ENCODE measurements around the gene PKDREJ.

The PKDREJ gene

DNA sequence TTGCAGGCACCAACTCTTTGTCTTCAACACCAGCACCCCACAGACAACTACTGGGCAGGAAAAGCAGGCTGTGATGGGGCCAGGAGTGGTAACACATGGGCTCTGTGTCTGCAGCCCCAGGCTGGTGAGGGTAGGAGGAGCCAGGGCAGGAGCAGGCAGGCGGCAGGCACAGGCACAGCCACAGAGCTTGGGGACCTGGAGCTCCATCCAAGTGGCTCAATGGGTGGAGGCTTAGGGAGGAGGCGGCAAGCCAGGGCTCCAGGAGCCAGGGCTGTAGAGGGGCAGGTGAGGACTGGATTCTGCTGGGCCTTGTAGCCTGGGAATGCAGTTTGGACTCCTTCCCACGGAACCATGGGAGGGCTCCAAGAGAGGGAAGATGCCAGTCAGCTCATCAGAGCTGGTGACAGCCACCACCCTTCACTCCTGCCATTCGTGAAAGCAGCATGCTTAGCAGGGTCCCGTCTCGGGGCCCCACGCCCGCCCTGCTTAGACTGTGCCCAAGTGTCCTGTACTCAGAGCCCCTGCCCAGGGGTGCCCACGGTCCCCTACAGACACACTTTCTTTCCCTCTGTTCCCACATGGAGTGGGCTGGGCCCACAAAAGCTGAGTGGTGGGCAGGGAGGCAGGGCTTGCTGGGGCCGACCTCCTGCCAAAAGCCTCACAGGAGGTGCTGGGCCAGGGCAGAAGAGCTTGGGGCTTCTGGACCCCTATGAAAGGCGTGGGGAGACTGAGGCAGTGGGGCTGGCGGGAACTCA, 17.1 kb upstream of the PKDREJ start:
- 93 to 97% methylated on average over 12 of the region's 12 CpGs for WGBS, 2 experiments
- no peak overlapping the region for H3K4me3 ChIP-seq (ENCODE audit: insufficient read depth, low read depth, low read length)
- H3K9me3 ChIP-seq (ENCODE audit: control insufficient read depth, low read length): no peaks in the 10 kb centered on the region
- no peaks in the 10 kb centered on the region for H3K27me3 ChIP-seq (ENCODE audit: control insufficient read depth, insufficient read depth, low read length, poor library complexity, severe bottlenecking)
- peaks cover 16% of the 10 kb centered on the region for H3K36me3 ChIP-seq (ENCODE audit: control insufficient read depth, insufficient read depth, low read length)
- H3K27ac ChIP-seq (ENCODE audit: insufficient read depth, low read depth, low read length, poor library complexity, severe bottlenecking): no peak overlapping the region
- no peaks in the 10 kb centered on the region for H3K4me1 ChIP-seq (ENCODE audit: control insufficient read depth, insufficient read depth, low read length)

DNA sequence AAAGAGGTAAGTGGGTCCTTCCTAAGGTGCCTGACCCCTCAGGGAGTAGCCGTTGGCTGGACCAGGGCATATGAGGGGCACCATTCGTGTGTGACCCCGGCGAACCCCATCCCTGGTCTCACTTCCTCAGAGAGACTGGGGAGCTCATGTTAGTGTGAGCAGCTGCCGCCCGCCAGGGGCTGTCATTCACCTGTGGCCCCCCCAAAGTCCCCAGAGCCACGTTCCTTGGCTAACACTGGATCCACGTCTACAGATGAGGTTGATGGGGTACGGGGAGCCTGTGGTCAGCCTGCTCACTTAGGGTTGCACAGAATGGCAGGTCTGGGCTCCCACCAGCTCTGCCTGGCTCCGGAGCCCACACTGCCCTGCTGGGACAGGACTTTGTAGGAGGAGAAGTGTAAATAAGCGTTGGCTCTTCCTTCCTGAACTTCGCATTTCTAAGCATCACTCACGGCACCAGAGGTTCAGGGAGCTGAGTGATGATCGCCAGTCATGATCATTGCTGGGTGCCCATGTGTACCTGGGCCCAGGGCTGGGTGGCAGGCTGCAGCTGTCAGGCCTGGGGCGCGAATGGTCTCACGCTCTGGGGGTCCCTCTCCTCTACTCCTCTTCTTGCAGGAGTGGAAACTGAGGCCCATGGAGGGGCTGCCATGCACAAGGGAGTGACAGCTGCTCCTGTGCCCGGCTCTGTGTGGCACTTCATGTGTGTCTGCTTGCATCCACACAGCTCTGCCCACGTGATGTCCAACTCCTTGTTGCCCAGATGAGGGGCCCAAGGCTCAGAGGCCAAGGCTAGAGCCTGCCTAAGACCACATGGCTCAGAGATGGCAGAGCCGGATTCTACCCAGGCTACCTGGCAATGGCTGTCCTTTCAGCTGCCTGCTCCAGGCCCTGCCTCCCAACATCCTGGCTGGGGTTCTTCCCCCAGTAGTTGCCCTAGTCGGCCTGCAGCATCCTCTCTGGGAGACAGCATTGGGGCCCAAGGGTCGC, 15.8 kb upstream of the PKDREJ start:
- Histone ChIP-seq H3K36me3 (ENCODE audit: control insufficient read depth, insufficient read depth, low read length) (peaks cover 13% of the 10 kb centered on the region), H3K9me3 (ENCODE audit: control insufficient read depth, low read length) (no peaks in the 10 kb centered on the region), H3K27me3 (ENCODE audit: control insufficient read depth, insufficient read depth, low read length, poor library complexity, severe bottlenecking) (no peaks in the 10 kb centered on the region), H3K4me3 (ENCODE audit: insufficient read depth, low read depth, low read length) (no peak overlapping the region), H3K4me1 (ENCODE audit: control insufficient read depth, insufficient read depth, low read length) (no peaks in the 10 kb centered on the region), H3K27ac (ENCODE audit: insufficient read depth, low read depth, low read length, poor library complexity, severe bottlenecking) (no peak overlapping the region)
- WGBS, 2 experiments: 92% methylated on average over 22 of the region's 22 CpGs

DNA sequence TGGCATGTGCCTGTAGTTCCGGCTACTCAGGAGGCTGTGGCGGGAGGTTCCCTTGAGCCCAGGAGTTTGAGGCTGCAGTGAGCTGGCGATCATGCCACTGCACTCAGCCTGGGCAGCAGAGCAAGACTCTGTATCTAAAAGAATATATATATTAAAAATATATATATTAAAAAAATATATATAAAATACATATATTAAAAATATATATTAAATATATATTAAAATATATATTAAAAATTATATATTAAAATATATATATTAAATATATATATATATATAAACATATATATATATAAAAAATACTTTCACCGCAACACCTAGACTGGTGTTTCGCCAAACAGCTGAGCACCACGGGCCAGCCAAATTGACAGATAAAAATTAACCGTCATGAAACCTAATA, 13.4 kb upstream of the PKDREJ start:
- peaks cover 17% of the 10 kb centered on the region for H3K36me3 ChIP-seq (ENCODE audit: control insufficient read depth, insufficient read depth, low read length)
- H3K4me3 ChIP-seq (ENCODE audit: insufficient read depth, low read depth, low read length): no peak overlapping the region

DNA sequence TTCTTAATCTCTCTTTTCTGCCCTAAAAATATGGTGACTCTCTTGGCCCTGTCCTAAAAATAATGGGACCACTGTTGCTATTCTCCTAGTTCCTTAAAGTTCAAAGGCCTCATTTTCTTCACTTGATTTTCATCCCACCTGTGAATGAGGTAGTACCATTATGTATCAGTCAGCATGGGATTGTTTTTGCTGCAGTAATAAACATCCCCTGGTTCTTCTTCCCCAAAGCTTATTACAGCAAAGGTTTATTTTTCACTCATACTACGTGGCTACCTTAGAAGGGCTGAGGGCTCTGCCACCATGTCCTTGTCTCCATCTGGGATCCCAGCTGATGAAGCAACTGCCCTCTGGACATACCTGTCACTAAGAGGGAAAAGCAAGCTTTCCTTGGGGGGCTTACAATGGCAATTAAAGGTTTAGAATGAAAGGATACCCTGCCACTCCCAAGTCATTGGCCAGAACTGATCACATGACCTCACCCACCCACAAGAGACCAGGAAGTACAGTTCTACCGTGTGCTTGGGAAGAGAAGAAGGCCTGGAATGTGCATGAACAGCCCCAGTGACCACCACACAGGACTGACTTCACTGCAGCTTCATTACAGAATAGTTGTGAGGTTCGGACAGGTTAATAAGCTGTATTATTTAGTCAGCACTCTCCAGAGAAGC, 12.4 kb upstream of the PKDREJ start:
- Histone ChIP-seq H3K9me3 (ENCODE audit: control insufficient read depth, low read length) (no peaks in the 10 kb centered on the region), H3K4me3 (ENCODE audit: insufficient read depth, low read depth, low read length) (no peak overlapping the region), H3K27me3 (ENCODE audit: control insufficient read depth, insufficient read depth, low read length, poor library complexity, severe bottlenecking) (no peaks in the 10 kb centered on the region), H3K36me3 (ENCODE audit: control insufficient read depth, insufficient read depth, low read length) (peaks cover 17% of the 10 kb centered on the region), H3K4me1 (ENCODE audit: control insufficient read depth, insufficient read depth, low read length) (no peaks in the 10 kb centered on the region), H3K27ac (ENCODE audit: insufficient read depth, low read depth, low read length, poor library complexity, severe bottlenecking) (no peak overlapping the region)
- 93 to 95% methylated on average over 3 of the region's 3 CpGs for WGBS, 2 experiments

More for the DNA sequence above, 13.4 kb upstream of the PKDREJ start:
- no peak overlapping the region for H3K27ac ChIP-seq (ENCODE audit: insufficient read depth, low read depth, low read length, poor library complexity, severe bottlenecking)
- WGBS, 2 experiments: 87 to 96% methylated on average over 3 to 4 of the region's 7 CpGs
- H3K4me1 ChIP-seq (ENCODE audit: control insufficient read depth, insufficient read depth, low read length): no peaks in the 10 kb centered on the region
- H3K27me3 ChIP-seq (ENCODE audit: control insufficient read depth, insufficient read depth, low read length, poor library complexity, severe bottlenecking): no peaks in the 10 kb centered on the region
- no peaks in the 10 kb centered on the region for H3K9me3 ChIP-seq (ENCODE audit: control insufficient read depth, low read length)

DNA sequence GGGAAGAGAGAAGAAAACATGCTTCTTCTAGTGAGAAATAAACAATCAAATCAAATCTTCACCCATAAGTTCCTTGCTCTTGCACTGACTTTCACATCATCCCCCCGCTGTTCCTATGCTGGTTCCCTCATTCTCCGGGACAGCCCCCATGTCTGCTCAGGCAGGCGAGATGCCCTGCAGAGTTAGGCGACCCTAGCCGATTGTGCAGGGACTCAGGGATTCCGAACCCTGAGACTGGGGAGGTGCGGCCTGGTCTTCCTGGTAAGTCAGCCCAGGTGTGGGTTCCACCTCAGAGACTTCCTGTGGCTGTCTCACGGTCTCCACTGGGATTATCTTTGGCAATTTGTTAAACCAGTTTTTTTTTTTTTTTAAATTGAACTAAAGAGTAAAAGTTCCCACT, 11.2 kb upstream of the PKDREJ start:
- Histone ChIP-seq H3K4me3 (ENCODE audit: insufficient read depth, low read depth, low read length) (no peak overlapping the region), H3K27ac (ENCODE audit: insufficient read depth, low read depth, low read length, poor library complexity, severe bottlenecking) (no peak overlapping the region), H3K9me3 (ENCODE audit: control insufficient read depth, low read length) (no peaks in the 10 kb centered on the region), H3K27me3 (ENCODE audit: control insufficient read depth, insufficient read depth, low read length, poor library complexity, severe bottlenecking) (no peaks in the 10 kb centered on the region), H3K36me3 (ENCODE audit: control insufficient read depth, insufficient read depth, low read length) (peaks cover 17% of the 10 kb centered on the region), H3K4me1 (ENCODE audit: control insufficient read depth, insufficient read depth, low read length) (no peaks in the 10 kb centered on the region)
- WGBS, 2 experiments: 95% methylated on average over 8 of the region's 8 CpGs

DNA sequence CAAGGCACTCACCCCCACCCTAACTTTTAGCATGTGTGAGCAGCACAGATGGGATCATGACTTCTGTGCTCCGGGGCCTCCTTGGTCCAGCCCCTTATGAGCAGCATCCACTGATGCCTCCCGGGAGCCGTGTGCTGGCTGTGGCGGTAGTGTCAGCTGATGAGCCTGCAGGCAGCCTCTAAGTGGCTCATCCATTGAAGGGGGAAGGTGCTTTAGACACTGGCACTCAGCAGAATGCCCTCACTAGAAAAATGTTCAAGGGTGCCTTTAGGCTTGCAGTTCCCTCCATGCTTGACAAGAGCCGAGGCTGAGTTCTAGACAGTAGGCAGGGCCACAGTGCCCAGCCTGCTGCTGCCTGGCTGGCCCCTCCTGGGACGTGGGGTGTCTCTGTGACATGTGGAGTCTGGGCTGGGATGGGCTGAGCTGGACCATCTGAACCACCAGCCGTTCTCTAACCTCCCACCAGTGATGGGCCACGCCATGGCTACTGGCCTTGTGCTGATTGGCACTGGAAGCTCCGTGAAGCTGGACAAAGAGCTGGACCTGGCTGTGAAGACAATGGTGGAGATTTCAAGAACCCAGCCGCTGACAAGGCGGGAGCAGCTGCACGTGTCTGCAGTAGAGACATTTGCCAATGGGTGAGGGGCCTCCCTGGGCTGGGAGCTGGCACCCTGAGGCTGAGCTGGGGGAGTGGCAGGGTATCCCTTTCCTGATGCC, 10.4 kb upstream of the PKDREJ start:
- no peak overlapping the region for H3K27ac ChIP-seq (ENCODE audit: insufficient read depth, low read depth, low read length, poor library complexity, severe bottlenecking)
- H3K36me3 ChIP-seq (ENCODE audit: control insufficient read depth, insufficient read depth, low read length): peaks cover 10% of the 10 kb centered on the region
- H3K9me3 ChIP-seq (ENCODE audit: control insufficient read depth, low read length): no peaks in the 10 kb centered on the region
- 94 to 95% methylated on average over 12 of the region's 12 CpGs for WGBS, 2 experiments
- no peak overlapping the region for H3K4me3 ChIP-seq (ENCODE audit: insufficient read depth, low read depth, low read length)
- H3K27me3 ChIP-seq (ENCODE audit: control insufficient read depth, insufficient read depth, low read length, poor library complexity, severe bottlenecking): no peaks in the 10 kb centered on the region
- no peaks in the 10 kb centered on the region for H3K4me1 ChIP-seq (ENCODE audit: control insufficient read depth, insufficient read depth, low read length)

DNA sequence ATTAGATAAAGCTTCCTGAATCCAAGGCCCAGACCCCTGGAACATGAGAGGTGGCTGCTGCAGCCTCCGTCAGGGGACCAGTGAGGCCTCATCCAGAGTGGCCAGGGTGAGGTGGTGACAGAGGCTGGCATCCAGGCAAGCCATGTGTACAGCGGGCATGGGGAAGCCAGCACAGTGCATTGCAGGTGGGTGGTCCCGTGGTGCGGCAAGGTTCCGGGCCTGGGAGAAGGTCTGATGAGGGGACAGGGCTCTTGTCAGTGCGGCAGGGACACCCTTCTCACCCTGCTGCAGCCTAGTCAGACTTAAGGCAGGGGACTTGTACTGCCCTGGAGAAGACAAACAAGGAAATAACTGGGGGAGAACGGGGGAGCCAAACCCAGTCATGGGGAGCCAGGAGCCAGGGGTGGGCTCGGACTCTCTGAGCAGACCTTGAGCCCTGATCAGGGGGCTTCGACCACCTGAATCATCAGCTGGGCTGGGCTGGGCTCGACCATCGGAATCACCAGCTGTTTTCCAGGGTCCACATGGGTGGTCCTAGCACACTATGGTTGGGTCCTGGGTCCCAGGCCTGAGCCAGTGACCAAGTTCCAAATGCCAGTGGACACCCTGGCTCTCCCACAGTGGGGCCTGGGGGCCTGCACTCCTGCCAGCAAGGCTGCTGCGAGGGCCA, 9.8 kb upstream of the PKDREJ start:
- Histone ChIP-seq H3K27me3 (ENCODE audit: control insufficient read depth, insufficient read depth, low read length, poor library complexity, severe bottlenecking) (no peaks in the 10 kb centered on the region), H3K4me1 (ENCODE audit: control insufficient read depth, insufficient read depth, low read length) (no peaks in the 10 kb centered on the region), H3K36me3 (ENCODE audit: control insufficient read depth, insufficient read depth, low read length) (peaks cover 9% of the 10 kb centered on the region), H3K27ac (ENCODE audit: insufficient read depth, low read depth, low read length, poor library complexity, severe bottlenecking) (no peak overlapping the region), H3K4me3 (ENCODE audit: insufficient read depth, low read depth, low read length) (no peak overlapping the region), H3K9me3 (ENCODE audit: control insufficient read depth, low read length) (no peaks in the 10 kb centered on the region)
- WGBS, 2 experiments: 94 to 95% methylated on average over 12 of the region's 12 CpGs

DNA sequence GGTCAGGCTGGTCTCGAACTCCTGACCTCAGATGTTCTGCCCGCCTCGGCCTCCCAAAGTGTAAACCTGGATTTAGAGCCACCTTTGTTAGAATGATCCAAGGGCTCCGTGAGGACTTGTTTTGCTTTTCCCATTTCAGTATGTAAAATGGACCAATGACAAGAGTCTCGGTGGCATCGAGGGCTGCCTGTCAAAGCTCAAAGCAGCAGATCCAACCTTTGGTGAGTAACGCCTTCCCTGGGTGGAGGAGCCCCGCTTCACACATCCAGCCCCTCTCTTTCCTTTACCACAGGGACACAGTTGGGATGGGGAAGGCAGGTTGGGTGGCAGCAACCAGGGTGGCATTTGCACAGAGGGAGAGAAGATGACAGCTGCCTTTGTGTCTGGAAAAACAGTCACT, 9.1 kb upstream of the PKDREJ start:
- Histone ChIP-seq H3K36me3 (ENCODE audit: control insufficient read depth, insufficient read depth, low read length) (peaks cover 9% of the 10 kb centered on the region), H3K27ac (ENCODE audit: insufficient read depth, low read depth, low read length, poor library complexity, severe bottlenecking) (no peak overlapping the region), H3K4me3 (ENCODE audit: insufficient read depth, low read depth, low read length) (no peak overlapping the region), H3K9me3 (ENCODE audit: control insufficient read depth, low read length) (no peaks in the 10 kb centered on the region), H3K27me3 (ENCODE audit: control insufficient read depth, insufficient read depth, low read length, poor library complexity, severe bottlenecking) (peaks cover 4% of the 10 kb centered on the region), H3K4me1 (ENCODE audit: control insufficient read depth, insufficient read depth, low read length) (peaks cover 3% of the 10 kb centered on the region)
- 94 to 96% methylated on average over 8 of the region's 8 CpGs for WGBS, 2 experiments

DNA sequence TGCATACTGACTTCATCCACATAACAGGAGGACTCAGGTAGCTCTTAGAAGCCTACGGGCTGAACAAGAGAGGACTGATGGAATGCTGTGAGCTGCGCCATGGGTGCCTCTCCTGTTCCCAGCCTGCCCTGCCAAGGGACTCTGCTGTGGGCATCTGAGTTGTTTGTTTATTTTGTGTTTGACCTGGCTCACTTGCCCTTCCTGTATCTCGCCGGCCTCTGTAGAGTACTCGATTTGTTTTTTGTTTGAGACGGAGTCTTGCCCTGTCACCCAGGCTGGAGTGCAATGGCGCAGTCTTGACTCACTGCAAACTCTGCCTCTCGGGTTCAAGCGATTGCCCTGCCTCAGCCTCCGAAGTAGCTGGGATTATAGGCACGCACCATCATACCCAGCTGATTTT, 6.4 kb upstream of the PKDREJ start:
- peaks cover 4% of the 10 kb centered on the region for H3K36me3 ChIP-seq (ENCODE audit: control insufficient read depth, insufficient read depth, low read length)
- no peak overlapping the region for H3K27ac ChIP-seq (ENCODE audit: insufficient read depth, low read depth, low read length, poor library complexity, severe bottlenecking)
- peaks cover 24% of the 10 kb centered on the region for H3K27me3 ChIP-seq (ENCODE audit: control insufficient read depth, insufficient read depth, low read length, poor library complexity, severe bottlenecking)
- peaks cover 3% of the 10 kb centered on the region for H3K4me1 ChIP-seq (ENCODE audit: control insufficient read depth, insufficient read depth, low read length)
- 90 to 94% methylated on average over 11 of the region's 11 CpGs for WGBS, 2 experiments
- no peaks in the 10 kb centered on the region for H3K9me3 ChIP-seq (ENCODE audit: control insufficient read depth, low read length)
- no peak overlapping the region for H3K4me3 ChIP-seq (ENCODE audit: insufficient read depth, low read depth, low read length)
